Measurements from ENCODE around the gene OR2B2. TPM values are rescaled to one million over a fixed set of nuclear protein-coding genes. Genes with fewer than 3 reads are reported as not detected.
A peak's percentile ranks its signal among the peaks of the same experiment; 100 is the strongest.

OR2B2 gene
- total RNA-seq, 1 donor from 2014 or later: not detected

DNA sequence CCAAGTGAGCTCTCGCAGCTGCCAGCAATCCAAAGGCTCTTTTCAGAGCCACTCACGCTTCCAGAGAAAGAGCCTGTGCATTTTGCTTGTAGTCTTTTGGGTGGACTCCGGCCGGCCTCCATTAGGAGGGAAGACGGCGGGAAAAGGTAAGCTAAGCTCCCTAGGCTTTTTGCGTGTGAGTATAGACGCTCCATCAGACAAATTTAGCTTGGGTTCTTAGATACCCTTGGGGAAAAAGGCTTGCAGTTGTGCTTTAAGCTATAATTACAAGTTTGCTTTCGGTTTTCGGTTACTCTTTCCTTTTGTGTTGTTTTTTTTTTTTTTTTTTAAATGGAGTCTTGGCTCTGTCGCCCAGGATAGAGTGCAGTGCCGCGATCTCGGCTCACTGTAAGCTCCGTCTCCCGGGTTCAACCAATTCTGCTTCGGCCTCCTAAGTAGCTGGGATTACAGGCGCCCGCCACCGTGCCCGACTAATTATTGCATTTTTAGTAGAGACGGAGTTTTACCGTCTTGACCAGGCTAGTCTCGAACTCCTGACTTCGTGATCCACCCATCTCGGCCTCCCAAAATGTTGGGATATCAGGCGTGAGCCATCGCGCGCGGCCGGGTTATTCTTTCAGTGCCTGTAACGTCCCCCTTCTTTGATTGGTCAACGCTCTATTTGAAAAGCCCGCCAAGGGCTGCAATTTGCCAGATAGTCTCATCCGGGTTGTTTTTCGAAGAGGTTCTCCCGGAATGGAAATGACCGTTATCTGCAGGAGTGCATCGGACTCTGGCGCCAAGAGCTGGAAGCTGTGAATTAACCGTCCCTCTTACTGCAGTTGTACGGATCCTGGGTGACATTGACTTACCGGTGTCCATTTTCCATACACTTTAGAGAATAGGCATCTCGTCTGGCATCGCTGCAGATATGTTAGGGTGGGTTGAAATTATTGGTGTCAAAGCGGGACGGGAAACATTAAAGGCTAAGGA, 18.1 kb downstream of the OR2B2 start:
- DNase-seq (ENCODE audit: low spot score): peak; percentile 88

DNA sequence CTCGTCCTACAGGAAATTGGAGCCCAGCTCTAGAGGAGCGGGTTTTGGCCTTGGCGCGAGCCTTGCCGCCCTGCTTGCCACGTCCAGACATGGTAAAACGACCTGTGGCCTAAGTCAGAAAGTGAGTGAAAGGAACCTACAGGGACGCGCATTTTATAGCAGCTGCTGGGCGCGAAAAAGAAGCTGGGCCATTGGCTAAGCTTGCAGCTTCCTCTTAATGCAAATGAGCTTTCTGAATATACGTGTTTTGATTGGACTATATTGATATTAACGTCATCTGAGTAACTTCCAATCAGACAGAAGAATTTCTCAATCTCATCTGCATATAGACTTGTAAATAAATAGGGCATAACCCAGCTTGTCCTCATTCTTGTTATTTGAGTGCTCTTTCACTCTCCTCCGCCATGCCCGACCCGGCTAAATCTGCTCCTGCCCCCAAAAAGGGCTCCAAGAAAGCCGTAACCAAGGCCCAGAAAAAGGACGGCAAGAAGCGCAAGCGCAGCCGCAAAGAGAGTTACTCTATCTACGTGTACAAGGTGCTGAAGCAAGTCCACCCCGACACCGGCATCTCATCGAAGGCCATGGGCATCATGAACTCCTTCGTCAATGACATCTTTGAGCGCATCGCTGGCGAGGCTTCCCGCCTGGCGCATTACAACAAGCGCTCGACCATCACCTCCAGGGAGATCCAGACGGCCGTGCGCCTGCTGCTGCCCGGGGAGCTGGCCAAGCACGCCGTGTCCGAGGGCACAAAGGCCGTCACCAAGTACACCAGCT, 18.9 kb downstream of the OR2B2 start:
- peak; percentile 87 for DNase-seq (ENCODE audit: low spot score)

DNA sequence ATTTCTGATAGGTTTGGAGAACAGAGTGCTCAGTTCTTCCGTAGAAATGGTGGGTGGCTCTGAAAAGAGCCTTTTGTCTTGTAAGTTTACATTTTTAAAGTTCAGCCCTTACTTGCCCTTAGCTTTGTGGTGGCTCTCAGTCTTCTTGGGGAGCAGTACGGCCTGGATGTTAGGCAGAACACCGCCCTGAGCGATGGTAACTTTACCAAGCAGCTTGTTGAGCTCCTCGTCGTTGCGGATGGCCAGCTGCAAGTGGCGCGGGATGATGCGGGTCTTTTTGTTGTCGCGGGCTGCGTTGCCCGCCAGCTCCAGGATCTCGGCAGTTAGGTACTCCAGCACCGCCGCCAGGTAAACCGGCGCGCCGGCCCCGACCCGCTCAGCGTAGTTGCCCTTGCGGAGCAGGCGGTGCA, 19.5 kb downstream of the OR2B2 start:
- no peak for DNase-seq (ENCODE audit: low spot score)

DNA sequence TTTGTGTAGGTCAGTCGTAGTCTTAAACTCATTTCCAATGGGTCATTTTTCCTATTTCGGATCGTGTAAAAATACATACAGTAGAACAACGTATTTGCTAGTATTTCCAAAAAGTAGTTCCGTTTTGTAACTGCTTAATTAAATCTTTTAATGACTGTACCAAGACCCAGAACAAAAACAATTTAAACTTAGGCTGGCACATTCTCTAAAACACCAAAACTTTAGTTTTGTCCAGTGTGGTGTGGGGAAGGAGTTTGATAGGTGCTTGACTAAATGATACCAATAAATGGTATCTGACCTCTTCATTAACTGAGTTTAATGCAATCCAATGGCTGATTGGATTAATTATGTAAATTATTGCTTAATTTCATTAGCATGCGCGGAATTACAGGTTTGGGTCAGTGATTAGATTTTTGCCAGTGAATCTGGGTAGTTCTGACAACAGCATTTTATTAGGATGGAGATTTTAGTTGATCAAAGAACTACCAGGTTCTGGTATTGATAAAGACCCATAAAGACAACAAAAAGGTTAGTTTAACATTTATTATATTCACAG, 20.8 kb downstream of the OR2B2 start:
- no peak for DNase-seq (ENCODE audit: low spot score)

DNA sequence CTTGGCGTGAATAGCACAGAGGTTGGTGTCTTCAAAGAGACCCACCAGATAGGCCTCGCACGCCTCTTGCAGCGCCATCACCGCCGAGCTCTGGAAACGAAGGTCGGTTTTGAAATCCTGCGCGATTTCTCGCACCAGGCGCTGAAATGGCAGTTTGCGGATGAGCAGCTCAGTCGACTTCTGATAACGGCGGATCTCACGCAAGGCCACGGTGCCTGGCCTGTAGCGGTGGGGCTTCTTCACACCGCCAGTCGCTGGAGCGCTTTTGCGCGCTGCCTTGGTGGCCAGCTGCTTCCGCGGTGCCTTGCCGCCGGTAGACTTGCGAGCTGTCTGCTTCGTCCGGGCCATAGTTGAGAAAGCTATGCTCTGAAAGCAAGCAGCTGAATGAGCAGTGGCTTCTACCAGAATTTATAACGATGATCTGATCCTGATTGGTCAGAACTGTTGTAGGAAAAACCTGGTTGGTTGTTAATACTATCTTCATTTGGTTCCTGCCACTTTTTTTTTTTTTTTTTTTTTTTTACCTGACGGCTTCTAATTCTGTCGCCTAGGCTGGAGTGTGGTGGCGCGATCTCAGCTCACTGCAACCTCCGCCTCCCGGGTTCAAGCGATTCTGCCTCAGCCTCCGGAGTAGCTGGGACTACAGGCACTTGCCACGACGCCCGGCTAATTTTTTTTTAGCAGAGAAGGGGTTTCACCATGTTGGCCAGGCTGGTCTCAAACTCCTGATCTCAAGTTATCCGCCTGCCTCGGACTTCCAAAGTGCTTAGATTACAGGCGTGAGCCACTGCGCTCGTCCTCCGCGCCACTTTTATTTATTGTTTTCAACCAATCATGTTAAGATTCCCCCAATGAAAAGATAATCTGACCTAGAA, 21.5 kb downstream of the OR2B2 start:
- peak; percentile 55 for DNase-seq (ENCODE audit: low spot score)

DNA sequence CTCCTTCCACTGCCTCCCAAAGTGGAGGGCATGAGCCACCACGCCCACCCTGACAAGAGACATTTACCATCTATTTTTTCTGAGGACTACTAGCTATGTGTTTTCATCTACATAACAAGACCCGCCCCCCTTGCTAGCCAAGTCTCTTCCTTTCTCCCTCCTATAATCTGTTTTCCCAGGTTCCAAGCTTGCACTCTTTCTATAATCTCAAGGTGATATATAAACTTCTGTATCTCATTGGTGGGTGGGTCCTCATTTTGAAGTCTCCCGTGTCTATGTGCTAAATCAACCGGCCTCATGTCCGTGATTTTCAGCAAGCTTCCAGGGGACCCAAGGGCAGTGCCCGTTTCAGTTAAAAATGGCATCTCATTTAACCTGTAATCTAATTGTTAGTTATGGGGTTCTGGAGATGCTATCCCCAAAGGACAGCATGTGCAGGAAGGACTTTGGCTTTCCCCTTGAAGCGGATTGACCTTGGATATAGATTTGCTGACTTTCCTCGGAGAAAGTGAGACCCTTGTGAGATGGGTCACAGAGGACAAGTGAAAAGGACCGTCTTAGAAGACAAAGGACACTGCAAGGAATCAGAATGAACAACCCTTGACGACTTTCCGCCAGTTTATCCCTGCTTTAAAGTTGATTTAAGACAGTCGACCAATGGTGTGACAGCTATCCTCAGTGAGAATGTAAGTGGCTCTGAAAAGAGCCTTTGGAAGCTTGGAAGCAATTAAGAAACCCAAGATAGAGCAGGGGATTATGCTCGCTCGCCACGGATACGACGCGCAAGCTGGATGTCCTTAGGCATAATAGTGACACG, 22.4 kb downstream of the OR2B2 start:
- DNase-seq (ENCODE audit: low spot score): no peak

DNA sequence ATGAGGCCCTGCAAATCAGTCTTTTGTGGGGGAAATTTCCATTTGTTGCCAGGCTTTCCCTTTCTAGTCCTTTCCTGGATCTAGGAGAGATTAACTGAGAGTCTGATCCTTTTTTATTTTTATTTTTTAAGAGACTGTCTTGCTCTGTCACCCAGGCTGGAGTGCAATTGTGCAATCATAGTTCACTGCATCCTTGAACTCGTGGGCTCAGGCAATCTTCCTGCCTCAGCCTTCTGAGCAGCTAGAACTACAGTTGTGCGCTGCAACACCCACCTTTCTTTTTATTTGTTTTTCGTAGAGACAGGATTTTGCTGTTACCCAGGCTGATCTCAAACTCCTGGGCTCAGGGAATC, 22.9 kb downstream of the OR2B2 start:
- no peak for DNase-seq (ENCODE audit: low spot score)

DNA sequence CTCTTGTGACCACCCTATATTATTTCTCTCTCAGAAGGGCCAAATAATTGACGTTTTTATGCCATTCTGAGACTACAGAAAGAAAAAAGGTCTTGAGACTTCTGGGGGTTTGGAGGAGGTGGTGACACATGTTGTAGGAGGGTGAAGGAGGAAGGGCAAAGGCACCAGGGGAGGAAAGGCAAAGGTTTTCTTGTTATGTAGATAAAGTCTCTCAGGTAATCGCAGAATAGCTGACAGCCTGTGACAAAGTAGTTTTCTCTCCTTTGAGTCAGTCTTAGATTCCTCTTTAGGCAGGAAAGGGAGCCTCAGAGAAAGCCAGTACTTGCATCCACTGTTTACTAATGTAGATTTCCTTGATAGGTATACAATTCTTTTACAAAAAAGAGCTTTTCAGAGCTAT, 23.6 kb downstream of the OR2B2 start:
- no peak for DNase-seq (ENCODE audit: low spot score)

DNA sequence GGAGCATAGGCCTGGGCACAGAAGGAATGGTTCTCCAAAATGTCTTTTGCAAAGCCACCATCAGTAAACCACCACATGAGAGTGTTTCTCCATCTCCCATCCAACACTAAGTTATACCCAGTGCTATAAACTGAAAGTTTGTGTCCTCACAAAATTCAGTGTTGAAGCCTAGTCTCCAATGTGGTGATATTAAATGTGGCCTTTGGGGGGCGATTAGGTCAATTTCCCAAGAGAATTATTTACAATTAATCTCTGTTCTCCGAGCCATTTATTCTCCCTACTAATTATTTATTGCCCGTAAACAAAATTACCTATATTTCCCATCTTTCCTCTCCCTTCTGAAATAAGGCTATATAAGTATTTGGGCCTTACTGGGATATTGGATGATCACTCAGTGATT, 26.1 kb downstream of the OR2B2 start:
- no peak for DNase-seq (ENCODE audit: low spot score)

DNA sequence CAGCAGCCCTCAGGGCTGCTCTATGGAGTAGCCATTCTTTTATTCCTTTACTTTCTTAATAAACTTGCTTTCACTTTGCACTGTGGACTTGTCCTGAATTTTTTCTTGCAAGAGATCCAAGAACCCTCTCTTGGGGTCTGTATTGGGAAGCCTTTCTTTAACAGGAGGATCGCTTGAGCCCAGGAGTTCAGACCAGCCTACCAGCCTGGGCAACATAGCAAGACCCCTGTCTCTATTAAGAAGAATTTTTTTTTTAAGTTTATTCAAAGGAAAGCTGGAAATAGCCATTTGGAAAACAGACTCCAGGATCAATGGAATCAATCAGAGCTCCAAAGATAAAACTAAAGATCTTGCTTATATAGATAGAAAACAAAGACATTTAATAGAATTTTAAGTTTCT, 29.1 kb downstream of the OR2B2 start:
- DNase-seq (ENCODE audit: low spot score): no peak

DNA sequence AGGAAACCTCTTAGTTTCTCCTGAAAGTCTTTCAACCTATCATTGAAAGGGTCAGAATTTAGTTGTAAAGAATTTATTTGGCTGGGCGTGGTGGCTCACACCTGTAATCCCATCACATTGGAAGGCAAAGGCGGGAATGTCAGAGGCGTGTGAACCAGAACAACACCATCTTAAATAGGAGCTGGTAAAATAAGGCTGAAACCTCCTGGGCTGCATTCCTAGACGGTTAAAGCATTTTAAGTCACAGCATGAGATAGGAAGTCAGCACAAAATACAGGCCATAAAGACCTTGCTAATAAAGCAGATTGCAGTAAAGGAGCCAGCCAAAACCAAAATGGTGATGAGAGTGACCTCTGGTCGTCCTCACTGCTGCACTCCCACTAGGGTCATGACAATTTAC, 29.6 kb downstream of the OR2B2 start:
- DNase-seq (ENCODE audit: low spot score): no peak

DNA sequence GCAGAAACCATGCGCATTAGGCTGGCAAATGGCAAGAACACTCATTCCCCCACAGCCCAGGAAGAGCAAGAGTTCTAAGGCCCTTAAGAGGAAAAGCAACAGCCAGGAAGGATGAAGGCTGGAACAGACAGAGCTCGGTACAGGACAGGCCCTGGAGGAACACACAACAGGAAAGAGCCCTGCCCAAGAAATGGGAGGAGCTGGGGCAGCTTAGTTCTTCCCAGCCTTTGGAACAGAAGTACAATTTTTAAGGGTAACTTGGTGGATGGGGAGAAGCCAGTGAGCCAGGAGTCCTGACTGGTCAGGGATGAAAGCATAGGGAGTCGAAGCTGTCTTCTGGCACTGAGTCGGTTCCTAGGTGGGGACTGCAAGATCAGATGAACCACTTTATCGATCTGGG, 32.4 kb downstream of the OR2B2 start:
- no peak for DNase-seq (ENCODE audit: low spot score)

DNA sequence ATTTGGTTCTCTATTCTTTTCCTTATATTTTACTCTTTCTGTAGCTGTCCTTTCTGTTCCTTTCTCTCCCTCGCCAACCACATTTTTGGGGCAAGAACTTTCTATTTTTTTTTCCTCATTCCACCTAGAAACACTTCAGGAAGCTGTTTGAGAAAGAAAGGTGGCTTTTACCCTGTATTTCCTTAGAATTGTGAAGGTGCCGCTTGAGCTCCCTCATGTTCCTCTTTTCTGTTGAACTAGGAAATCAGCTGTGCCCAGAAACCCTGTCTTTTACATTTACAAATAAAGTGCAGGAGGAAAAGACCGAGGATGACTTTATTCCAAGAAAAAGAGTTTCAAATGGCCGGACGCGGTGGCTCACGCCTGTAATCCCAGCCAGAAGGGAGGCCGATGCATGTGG, 38.2 kb downstream of the OR2B2 start:
- DNase-seq (ENCODE audit: low spot score): no peak

DNA sequence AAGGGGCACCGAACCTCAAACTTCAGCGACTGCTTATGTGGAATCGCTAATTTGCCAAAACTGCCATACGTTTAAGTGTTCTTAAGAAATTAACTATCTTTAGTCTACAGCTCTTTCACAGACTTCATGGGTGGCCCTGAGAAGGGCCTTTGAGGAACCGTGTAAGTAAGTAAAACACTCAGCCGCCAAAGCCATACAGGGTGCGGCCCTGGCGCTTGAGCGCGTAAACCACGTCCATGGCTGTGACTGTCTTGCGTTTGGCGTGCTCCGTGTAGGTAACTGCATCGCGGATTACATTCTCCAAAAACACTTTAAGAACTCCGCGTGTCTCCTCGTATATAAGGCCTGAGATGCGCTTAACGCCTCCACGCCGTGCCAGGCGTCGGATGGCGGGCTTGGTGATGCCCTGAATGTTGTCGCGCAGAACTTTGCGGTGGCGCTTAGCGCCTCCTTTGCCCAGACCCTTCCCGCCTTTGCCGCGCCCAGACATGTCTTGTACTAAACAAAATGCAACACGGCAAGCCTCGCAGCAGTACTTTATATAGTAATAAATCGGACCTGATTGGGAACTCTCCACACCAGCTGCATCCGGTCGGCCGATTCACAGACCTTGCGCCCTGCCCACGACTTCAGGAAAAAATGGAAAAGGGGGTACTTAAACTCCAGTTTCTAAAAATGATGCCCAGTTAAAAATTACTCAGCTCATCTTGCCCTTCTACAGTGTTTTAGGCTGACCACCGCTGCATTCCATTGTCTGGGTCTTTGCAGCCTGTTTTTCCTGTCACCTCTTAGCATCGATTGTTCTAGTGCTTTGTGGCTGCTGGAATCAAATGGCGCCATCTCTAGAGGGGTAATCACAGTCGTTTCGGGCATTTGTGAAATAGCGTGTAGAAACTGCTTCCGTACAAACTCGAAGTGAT, 38.9 kb downstream of the OR2B2 start:
- peak; percentile 78 for DNase-seq (ENCODE audit: low spot score)

DNA sequence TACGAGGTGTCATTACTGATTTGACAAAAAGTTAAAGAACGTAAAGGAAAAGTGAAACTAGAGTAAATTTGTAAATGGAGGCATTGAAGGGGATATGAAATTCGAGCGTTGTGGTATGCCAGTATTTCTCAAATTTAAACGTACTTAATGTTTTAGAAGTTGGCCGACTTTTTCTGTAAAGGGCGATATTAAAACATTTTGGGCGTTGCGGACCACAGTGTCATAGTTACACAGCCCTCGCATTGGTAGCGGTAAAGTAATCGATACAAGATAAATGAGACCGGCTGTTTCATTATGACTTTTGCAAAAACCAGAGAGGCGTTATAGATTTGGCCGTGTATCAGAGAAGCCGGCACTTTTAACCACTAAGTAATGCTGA, 39.6 kb downstream of the OR2B2 start:
- no peak for DNase-seq (ENCODE audit: low spot score)

DNA sequence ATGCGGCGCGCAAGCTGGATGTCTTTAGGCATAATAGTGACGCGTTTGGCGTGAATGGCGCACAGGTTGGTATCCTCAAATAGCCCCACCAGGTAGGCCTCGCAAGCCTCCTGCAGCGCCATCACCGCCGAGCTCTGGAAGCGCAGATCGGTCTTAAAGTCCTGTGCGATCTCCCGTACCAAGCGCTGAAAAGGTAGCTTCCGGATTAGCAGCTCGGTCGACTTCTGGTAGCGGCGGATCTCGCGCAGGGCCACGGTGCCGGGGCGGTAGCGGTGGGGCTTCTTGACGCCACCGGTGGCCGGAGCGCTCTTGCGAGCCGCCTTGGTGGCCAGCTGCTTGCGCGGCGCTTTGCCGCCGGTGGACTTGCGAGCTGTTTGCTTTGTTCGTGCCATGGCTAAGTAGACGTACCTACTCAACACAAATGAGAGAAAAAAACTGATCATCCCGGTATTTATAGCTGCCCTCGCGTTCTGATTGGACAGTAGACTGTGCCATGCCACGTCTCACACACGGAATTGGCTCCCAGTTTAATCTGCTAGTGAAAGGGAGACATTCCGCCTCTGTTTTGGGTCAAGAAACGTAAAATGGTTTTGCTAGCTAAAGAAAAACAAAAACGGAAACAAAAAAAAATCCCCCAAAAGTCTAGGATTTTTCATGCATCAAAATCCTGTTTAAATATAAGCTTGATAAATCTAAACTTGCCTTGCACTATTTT, 40.1 kb downstream of the OR2B2 start:
- peak; percentile 89 for DNase-seq (ENCODE audit: low spot score)

DNA sequence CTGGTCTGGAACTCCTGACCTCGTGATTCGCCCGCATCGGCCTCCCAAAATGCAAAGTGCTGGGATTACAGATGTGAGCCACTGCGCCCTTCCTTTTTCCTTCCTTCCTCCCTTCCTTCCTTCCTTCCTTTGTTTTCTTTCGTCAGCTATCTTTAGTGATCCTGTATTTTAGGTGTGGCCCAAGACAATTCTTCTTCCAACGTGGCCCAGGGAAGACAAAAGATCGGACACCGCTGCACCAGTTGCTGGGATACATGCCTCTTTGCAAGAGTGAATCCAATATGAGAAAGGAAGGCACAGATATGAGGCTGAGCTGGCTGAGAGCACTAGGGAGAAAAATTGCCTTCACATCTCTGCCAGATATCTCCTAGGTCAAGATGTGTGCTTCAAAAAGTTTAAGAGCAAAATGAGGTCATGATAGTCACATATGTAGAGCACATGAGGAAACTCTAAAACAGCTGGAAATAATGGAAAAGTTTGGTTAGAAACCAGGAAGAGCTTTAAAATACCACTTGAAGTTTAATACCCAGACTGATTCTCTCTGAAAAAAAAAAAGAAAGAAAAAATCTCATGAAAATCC, 41.8 kb downstream of the OR2B2 start:
- DNase-seq (ENCODE audit: low spot score): no peak

DNA sequence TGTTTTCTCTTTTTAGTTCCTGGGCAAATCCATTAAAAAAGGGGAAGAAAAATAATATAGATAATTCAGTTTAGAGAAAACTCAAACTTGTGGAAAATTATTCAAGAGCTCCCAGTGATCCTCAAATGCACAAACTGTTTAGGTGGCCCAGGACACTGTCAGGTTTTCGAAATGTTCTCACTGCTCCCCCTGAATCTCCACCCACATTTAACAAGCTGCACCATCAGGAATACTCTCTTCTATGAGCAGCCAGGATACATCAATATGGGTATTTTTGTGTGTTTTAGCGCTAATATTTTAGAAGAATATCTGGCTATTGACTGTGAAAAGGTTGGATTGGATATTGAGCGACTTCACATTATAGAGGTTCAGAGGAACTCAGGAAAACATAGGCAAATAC, 43.9 kb downstream of the OR2B2 start:
- no peak for DNase-seq (ENCODE audit: low spot score)

DNA sequence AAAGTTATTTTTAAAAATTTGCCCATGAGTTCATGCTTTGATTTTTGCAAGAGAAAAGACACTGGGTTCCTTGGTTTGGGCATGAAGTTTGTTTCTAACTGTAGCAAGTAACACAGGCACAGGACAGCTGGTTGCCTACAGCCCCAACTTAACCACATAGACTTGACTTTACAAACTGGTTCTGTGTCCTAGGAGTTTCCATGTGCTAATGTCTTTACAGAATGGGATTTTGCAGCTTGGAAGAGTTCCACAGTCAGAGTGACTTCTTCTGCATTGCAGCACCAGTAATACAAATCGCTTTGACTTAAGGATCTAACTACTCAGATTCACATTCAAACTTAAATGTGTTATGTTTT, 44.3 kb downstream of the OR2B2 start:
- no peak for DNase-seq (ENCODE audit: low spot score)

Data from ureter (tissue), 1 donor.